IMR-90 (cell line): ENCODE results near the gene ACOX1. TPM values are rescaled to one million over a fixed set of nuclear protein-coding genes. Genes with fewer than 3 reads are reported as not detected.

Source experiments
- ATAC-seq: fragments of 200-7000 bp; cut with Tn5 transposase; 2 replicates; pipeline ENCODE4 v1.9.1; 2020; ENCODE audit warnings: low read depth, mild to moderate bottlenecking, moderate library complexity
- BruUV-seq: library from RNA; stranded (reverse); fragments of 400-500 nt; replicated peaks from 2 replicates; lab custom pipeline; 2021; lab: Mats Ljungman, UMichigan
- CTCF ChIA-PET: fragments of 300-600 bp; formaldehyde crosslinking; extraction: SDS; loops from one replicate; lab custom pipeline; 2021; ENCODE audit warnings: antibody characterized with exemption; lab: Yijun Ruan, JAX
- POLR2A ChIA-PET: fragments of 300-600 bp; sonication (Branson Sonifier 250); formaldehyde crosslinking; loops from one replicate; lab custom pipeline; 2022; ENCODE audit warnings: antibody characterized with exemption; ENCODE audit not compliant: unreplicated experiment; lab: Charles Lee
- DNase-seq: peaks from one replicate; pipeline ENCODE4 v3.0.0; 2013
- H2AFZ ChIP-seq: replicated peaks from 2 replicates; pipeline ENCODE3; 2013; ENCODE audit warnings: low read length, mild to moderate bottlenecking; ENCODE audit not compliant: poor library complexity
- H2AK5ac ChIP-seq: 2 replicates; pipeline ENCODE4 v1.6.1; 2013; ENCODE audit warnings: low read depth, low read length, inconsistent platforms
- H2AK9ac ChIP-seq: replicated peaks from 2 replicates; pipeline ENCODE3; 2013; ENCODE audit warnings: mild to moderate bottlenecking, low read depth, low read length, moderate library complexity; ENCODE audit not compliant: poor library complexity
- H2BK120ac ChIP-seq: 2 replicates; pipeline ENCODE4 v1.6.1; 2013; ENCODE audit warnings: low read depth, low read length, inconsistent platforms
- H2BK15ac ChIP-seq: 3 replicates; pipeline ENCODE4 v1.6.1; 2013; ENCODE audit warnings: low read depth, low read length, inconsistent platforms
- H2BK20ac ChIP-seq: 2 replicates; pipeline ENCODE4 v1.6.1; 2013; ENCODE audit warnings: low read depth, mild to moderate bottlenecking, inconsistent platforms, low read length, moderate library complexity
- H2BK5ac ChIP-seq: 2 replicates; pipeline ENCODE4 v1.6.1; 2013; ENCODE audit warnings: mild to moderate bottlenecking, low read depth, low read length, inconsistent platforms; ENCODE audit not compliant: poor library complexity, severe bottlenecking
- H3K14ac ChIP-seq: replicated peaks from 2 replicates; pipeline ENCODE4 v1.6.1; 2013; ENCODE audit warnings: low read depth, low read length, inconsistent platforms
- H3K18ac ChIP-seq: 2 replicates; pipeline ENCODE4 v1.6.1; 2013; ENCODE audit warnings: low read depth, low read length, control low read depth
- H3K23ac ChIP-seq: 2 replicates; pipeline ENCODE4 v1.6.1; 2013; ENCODE audit warnings: low read depth, low read length, inconsistent platforms
- H3K27ac ChIP-seq: 2 replicates; pipeline ENCODE4 v1.5.1; 2013; ENCODE audit warnings: mild to moderate bottlenecking, control low read depth, low read length; ENCODE audit not compliant: insufficient read depth
- H3K27me3 ChIP-seq: 2 replicates; pipeline ENCODE4 v1.6.1; 2013; ENCODE audit warnings: low read length; ENCODE audit not compliant: control insufficient read depth, insufficient read depth
- H3K36me3 ChIP-seq: 2 replicates; pipeline ENCODE4 v1.6.1; 2013; ENCODE audit warnings: low read length, mixed read lengths; ENCODE audit not compliant: control insufficient read depth, insufficient read depth
- H3K4ac ChIP-seq: 2 replicates; pipeline ENCODE4 v1.6.1; 2013; ENCODE audit warnings: low read depth, low read length, inconsistent platforms
- H3K4me1 ChIP-seq: 2 replicates; pipeline ENCODE4 v1.6.1; 2013; ENCODE audit warnings: low read length, mixed read lengths; ENCODE audit not compliant: control insufficient read depth, insufficient read depth
- H3K4me2 ChIP-seq: 2 replicates; pipeline ENCODE4 v1.6.1; 2013; ENCODE audit warnings: low read depth, mild to moderate bottlenecking, control low read depth, low read length, moderate library complexity
- H3K4me3 ChIP-seq: 2 replicates; pipeline ENCODE4 v1.5.1; 2013; ENCODE audit warnings: low read depth, mild to moderate bottlenecking, control low read depth, low read length, moderate library complexity; ENCODE audit not compliant: insufficient read depth
- H3K56ac ChIP-seq: 2 replicates; pipeline ENCODE4 v1.6.1; 2013; ENCODE audit warnings: low read length, inconsistent platforms; ENCODE audit not compliant: insufficient read depth; ENCODE audit errors: extremely low read depth
- H3K79me1 ChIP-seq, 2 experiments: 2 replicates each; pipeline ENCODE4 v1.6.1; 2013; ENCODE audit warnings: low read length in 2 of 2, inconsistent platforms in 1 of 2, low read depth in 1 of 2
- H3K9ac ChIP-seq: 2 replicates; pipeline ENCODE4 v1.6.1; 2013; ENCODE audit warnings: low read depth, low read length, control low read depth
- H3K9me1 ChIP-seq: 2 replicates; pipeline ENCODE4 v1.6.1; 2013; ENCODE audit warnings: low read length, inconsistent platforms; ENCODE audit not compliant: insufficient read depth
- H3K9me3 ChIP-seq: 2 replicates; pipeline ENCODE4 v1.6.1; 2013; ENCODE audit warnings: low read length; ENCODE audit not compliant: control insufficient read depth, insufficient read depth
- H4K20me1 ChIP-seq: 2 replicates; pipeline ENCODE4 v1.6.1; 2013; ENCODE audit warnings: low read length, inconsistent platforms; ENCODE audit not compliant: insufficient read depth
- H4K5ac ChIP-seq: 2 replicates; pipeline ENCODE4 v1.6.1; 2013; ENCODE audit warnings: mild to moderate bottlenecking, low read depth, low read length, control low read depth
- H4K8ac ChIP-seq, 2 experiments: 2 replicates each; pipeline ENCODE4 v1.6.1; 2013; ENCODE audit warnings: low read depth in 2 of 2, low read length in 2 of 2, control low read depth in 1 of 2, inconsistent platforms in 1 of 2
- H4K91ac ChIP-seq: 2 replicates; pipeline ENCODE4 v1.6.1; 2013; ENCODE audit warnings: low read depth, low read length, inconsistent platforms; ENCODE audit not compliant: insufficient read depth
- BHLHE40 ChIP-seq: fragments of 150-350 bp; IDR thresholded peaks from 2 replicates; pipeline ENCODE4 v1.6.1; 2016; ENCODE audit warnings: mild to moderate bottlenecking, low read depth, low read length
- CHD1 ChIP-seq: IDR thresholded peaks from 2 replicates; pipeline ENCODE4 v1.6.1; 2012; ENCODE audit warnings: low read depth, low read length, improper control_type of control experiment
- FOS ChIP-seq: fragments of 150-350 bp; IDR thresholded peaks from 2 replicates; pipeline ENCODE4 v1.6.1; 2016; ENCODE audit warnings: low read depth, low read length
- MAFK ChIP-seq: IDR thresholded peaks from 2 replicates; pipeline ENCODE4 v1.6.1; 2012; ENCODE audit warnings: low read depth, low read length, improper control_type of control experiment
- MAZ ChIP-seq: IDR thresholded peaks from 2 replicates; pipeline ENCODE4 v1.6.1; 2012; ENCODE audit warnings: low read depth, mild to moderate bottlenecking, low read length, improper control_type of control experiment, moderate library complexity, borderline replicate concordance
- MXI1 ChIP-seq: IDR thresholded peaks from 2 replicates; pipeline ENCODE4 v1.6.1; 2012; ENCODE audit warnings: low read depth, mild to moderate bottlenecking, low read length, moderate library complexity, borderline replicate concordance
- NFE2L2 ChIP-seq: fragments of 150-350 bp; IDR thresholded peaks from 2 replicates; pipeline ENCODE4 v1.6.1; 2016; ENCODE audit warnings: low read depth, mild to moderate bottlenecking, low read length
- POLR2A ChIP-seq: IDR thresholded peaks from 2 replicates; pipeline ENCODE4 v1.6.1; 2012; ENCODE audit warnings: mild to moderate bottlenecking, low read depth, low read length
- RFX5 ChIP-seq: IDR thresholded peaks from 2 replicates; pipeline ENCODE4 v1.8.0; 2012; ENCODE audit warnings: low read depth, mild to moderate bottlenecking, low read length, moderate library complexity
- WGBS, 2 experiments: methylation state at CpG; one replicate each; pipeline versions ENCODE4 v1.1.5 to v1.1.7; 2013; ENCODE audit warnings: missing lambda C conversion rate in 2 of 2; ENCODE audit not compliant: insufficient read length in 1 of 2; ENCODE audit errors: extremely low coverage in 2 of 2; 5-methylcytosine and 5-hydroxymethylcytosine counted together
- dilution Hi-C: fragments of 300-500 bp; cut with HindIII; formaldehyde crosslinking; loops from one replicate; pipeline ENCODE4 v1.14.3; 2018; ENCODE audit warnings: low sequenced_read_pairs; ENCODE audit not compliant: unreplicated experiment
- in situ Hi-C: fragments of 300-500 bp; cut with MboI; formaldehyde crosslinking; loops from 3 replicates; pipeline ENCODE4 v1.14.3; 2019; ENCODE audit warnings: low sequenced_read_pairs, inconsistent platforms, mixed read lengths
- intact Hi-C: fragments of 100-400 bp; cut with micrococcal nuclease; formaldehyde crosslinking; loops from 2 replicates; pipeline ENCODE4 v1.10.0; 2022
- polyA plus RNA-seq, 3 experiments: library from polyadenylated mRNA; depleted of rRNA; stranded (reverse); fragments of >200 nt; gene quantifications; 2 replicates each; pipeline ENCODE4 v1.2.3, GENCODE V29; 2012; ENCODE audit warnings: low replicate concordance in 1 of 3
- total RNA-seq: library from RNA; depleted of rRNA; stranded (reverse); fragments of >200 nt; gene quantifications from 2 replicates; pipeline ENCODE4 v1.2.3, GENCODE V29; 2012
- TF ChIP-seq, protein P1 (sequence below): fragments of 150-350 bp; IDR thresholded peaks from 2 replicates; pipeline ENCODE4 v1.6.1; 2017; ENCODE audit warnings: mild to moderate bottlenecking, antibody characterized with exemption, low read length, low read depth
- TF ChIP-seq, protein P2 (sequence below): fragments of 150-350 bp; IDR thresholded peaks from 2 replicates; pipeline ENCODE4 v1.6.1; 2016; ENCODE audit warnings: low read depth, mild to moderate bottlenecking, low read length, moderate library complexity, borderline replicate concordance
- TF ChIP-seq, protein P3 (sequence below): conservative IDR thresholded peaks from 2 replicates; pipeline ENCODE4 v1.5.1; 2012; ENCODE audit warnings: mild to moderate bottlenecking, low read depth, low read length, improper control_type of control experiment

Gene ACOX1
- total and polyA plus RNA-seq, 2 of the 4 experiments (the other 2 are of a cell fraction): 16.1 to 94.8 TPM

DNA sequence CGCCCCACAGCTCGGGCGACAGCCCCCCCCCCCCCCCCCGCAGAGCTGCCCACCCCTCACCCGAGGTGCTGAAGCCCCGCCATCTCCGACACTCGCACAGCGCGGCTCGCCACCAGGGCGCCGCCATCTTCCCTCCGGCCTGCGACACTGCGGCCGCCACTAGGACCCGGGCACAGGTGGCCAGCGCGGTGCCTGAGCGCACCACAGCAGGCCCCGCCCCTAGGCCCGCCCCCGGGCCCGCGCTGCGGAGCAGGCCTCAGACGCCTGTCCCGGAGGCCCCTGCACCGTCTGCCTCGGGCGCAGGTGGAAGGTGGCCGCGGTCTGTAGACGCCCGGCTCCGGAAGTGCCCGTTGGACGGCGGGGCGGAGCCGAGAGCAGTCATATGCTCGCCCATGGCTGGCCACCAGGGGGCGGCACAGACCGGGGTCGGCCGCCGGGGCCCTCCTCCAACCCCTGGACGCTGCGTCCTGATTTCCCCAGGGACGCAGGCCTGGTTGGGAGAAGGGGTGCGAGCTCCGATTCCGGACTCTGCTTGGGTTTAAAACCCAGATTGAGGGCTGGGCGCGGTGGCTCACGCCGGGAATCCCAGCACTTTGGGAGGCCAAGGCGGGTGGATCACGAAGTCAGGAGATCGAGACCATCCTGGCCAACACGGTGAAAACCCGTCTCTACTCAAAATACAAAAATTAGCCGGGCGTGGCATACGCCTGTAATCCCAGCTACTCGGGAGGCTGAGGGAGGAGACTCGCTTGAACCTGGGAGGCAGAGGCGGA, 74.0 kb downstream of the ACOX1 start, which contains the start of gene MRPL38:
Gene MRPL38, minus strand, starts transcription at position 136 of the 773 bp plus-strand sequence. Its CDS starts 9 bp downstream, at position 127.
- Histone ChIP-seq H3K14ac (peak within 1 kb of the TSS; percentile 82), H4K20me1 (no peaks in the 10 kb centered on the region), H2AK9ac (peak within 1 kb of the TSS; percentile 89), H3K4me1 (peaks cover 4% of the 10 kb centered on the region), H4K8ac (peak within 1 kb of the TSS; percentile 68 to 98), H3K9me3 (no peaks in the 10 kb centered on the region), H3K4me2 (peak within 1 kb of the TSS; percentile 97), H3K79me1 (peaks cover 10 to 25% of the 10 kb centered on the region in 2 experiments), H2BK20ac (no peak within 1 kb of the TSS), H3K9me1 (0 out of 2 replicates have a peak, but pooled peaks cover 6% of the 10 kb centered on the region), H3K56ac (peak within 1 kb of the TSS; percentile 54; the same call in 1 of the 2 replicates), H3K36me3 (peaks cover 17% of the 10 kb centered on the region), H2BK120ac (peak within 1 kb of the TSS; percentile 61; the same call in 1 of the 2 replicates), H2AK5ac (peak within 1 kb of the TSS; percentile 95), H4K5ac (peak within 1 kb of the TSS; percentile 82), H3K9ac (peak within 1 kb of the TSS; percentile 68), H3K4me3 (peak within 1 kb of the TSS; percentile 95), H4K91ac (peak within 1 kb of the TSS; percentile 70; the same call in 1 of the 2 replicates), H3K27me3 (no peaks in the 10 kb centered on the region), H3K27ac (peak within 1 kb of the TSS; percentile 74), H3K23ac (peak within 1 kb of the TSS; percentile 94; the same call in 1 of the 2 replicates), H3K4ac (peak within 1 kb of the TSS; percentile 84), H2BK15ac (peak within 1 kb of the TSS; percentile 35; the same call in 1 of the 3 replicates), H2BK5ac (peak within 1 kb of the TSS; percentile 68), H2AFZ (peak within 1 kb of the TSS; percentile 95), H3K18ac (peak within 1 kb of the TSS; percentile 35)
- ChIA-PET POLR2A (interaction anchor here (0.7 kb wide), 1 partner anchor 92 kb away, joined by 20 read pairs; no protein-coding TSS in a partner anchor), CTCF (interaction anchor here (0.6 to 1.2 kb wide), 7 partner anchors 9 to 109 kb away, joined by 3 to 7 read pairs (median 4); partner anchors contain the start of gene CDK3)
- dilution Hi-C loops: no loop called here
- 2% methylated on average over 30 of the region's 69 CpGs; no CpG with 5 or more reads in 1 of the 2 experiments for WGBS, 2 experiments
- ATAC-seq (peak; percentile 96), DNase-seq (peak; percentile 92)
- intact Hi-C loops: loop anchor here (1.0 to 10.0 kb wide), 4 partner anchors 37 to 170 kb away; partner anchors contain the start of genes ACOX1, FBF1, GALR2 and SRP68
- BruUV-seq: no TSS peak
- in situ Hi-C loops: loop anchor here (10.0 kb wide), 1 partner anchor 380 kb away; no protein-coding TSS in a partner anchor
- TF ChIP-seq NFE2L2 (no peak), MAFK (no peak), MXI1 (peak; percentile 53; the same call in 1 of the 2 replicates), BHLHE40 (no peak), CHD1 (no peak), FOS (peak; percentile 20; the same call in 1 of the 2 replicates), MAZ (peak; percentile 74; the same call in 1 of the 2 replicates), RFX5 (no peak), POLR2A (peak; percentile 77)
- TF ChIP-seq, protein P1, sequence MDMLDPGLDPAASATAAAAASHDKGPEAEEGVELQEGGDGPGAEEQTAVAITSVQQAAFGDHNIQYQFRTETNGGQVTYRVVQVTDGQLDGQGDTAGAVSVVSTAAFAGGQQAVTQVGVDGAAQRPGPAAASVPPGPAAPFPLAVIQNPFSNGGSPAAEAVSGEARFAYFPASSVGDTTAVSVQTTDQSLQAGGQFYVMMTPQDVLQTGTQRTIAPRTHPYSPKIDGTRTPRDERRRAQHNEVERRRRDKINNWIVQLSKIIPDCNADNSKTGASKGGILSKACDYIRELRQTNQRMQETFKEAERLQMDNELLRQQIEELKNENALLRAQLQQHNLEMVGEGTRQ: no peak; the same call in 1 of the 2 replicates
- TF ChIP-seq, protein P2, sequence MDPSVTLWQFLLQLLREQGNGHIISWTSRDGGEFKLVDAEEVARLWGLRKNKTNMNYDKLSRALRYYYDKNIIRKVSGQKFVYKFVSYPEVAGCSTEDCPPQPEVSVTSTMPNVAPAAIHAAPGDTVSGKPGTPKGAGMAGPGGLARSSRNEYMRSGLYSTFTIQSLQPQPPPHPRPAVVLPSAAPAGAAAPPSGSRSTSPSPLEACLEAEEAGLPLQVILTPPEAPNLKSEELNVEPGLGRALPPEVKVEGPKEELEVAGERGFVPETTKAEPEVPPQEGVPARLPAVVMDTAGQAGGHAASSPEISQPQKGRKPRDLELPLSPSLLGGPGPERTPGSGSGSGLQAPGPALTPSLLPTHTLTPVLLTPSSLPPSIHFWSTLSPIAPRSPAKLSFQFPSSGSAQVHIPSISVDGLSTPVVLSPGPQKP: no peak
- TF ChIP-seq, protein P3, sequence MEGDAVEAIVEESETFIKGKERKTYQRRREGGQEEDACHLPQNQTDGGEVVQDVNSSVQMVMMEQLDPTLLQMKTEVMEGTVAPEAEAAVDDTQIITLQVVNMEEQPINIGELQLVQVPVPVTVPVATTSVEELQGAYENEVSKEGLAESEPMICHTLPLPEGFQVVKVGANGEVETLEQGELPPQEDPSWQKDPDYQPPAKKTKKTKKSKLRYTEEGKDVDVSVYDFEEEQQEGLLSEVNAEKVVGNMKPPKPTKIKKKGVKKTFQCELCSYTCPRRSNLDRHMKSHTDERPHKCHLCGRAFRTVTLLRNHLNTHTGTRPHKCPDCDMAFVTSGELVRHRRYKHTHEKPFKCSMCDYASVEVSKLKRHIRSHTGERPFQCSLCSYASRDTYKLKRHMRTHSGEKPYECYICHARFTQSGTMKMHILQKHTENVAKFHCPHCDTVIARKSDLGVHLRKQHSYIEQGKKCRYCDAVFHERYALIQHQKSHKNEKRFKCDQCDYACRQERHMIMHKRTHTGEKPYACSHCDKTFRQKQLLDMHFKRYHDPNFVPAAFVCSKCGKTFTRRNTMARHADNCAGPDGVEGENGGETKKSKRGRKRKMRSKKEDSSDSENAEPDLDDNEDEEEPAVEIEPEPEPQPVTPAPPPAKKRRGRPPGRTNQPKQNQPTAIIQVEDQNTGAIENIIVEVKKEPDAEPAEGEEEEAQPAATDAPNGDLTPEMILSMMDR: peak; percentile 95
